Stimulated activated naive CD8-positive, alpha-beta T cell treated with anti-CD3 and anti-CD28 coated beads, Interleukin-15, Interleukin-2, amounts not matched to agents 100 ng/mL and 50 ng/mL, for 24 hours (primary cell): ENCODE measurements around the gene NAPEPLD.
"Not testable (repeated sequence)": the region's sequence is repeated elsewhere in the genome, so short reads cannot be mapped to it uniquely, and the experiment has no call there.

Source experiments
- H3K27ac Mint-ChIP-seq: one replicate; pipeline ENCODE4 v1.8.0; 2021; ENCODE audit warnings: mild to moderate bottlenecking, mixed read lengths
- H3K27me3 Mint-ChIP-seq: one replicate; pipeline ENCODE4 v1.8.0; 2021; ENCODE audit warnings: mixed read lengths
- H3K36me3 Mint-ChIP-seq: one replicate; pipeline ENCODE4 v1.8.0; 2021; ENCODE audit warnings: low read depth, mixed read lengths
- H3K4me1 Mint-ChIP-seq: one replicate; pipeline ENCODE4 v1.8.0; 2021; ENCODE audit warnings: low read depth, mixed read lengths
- H3K4me3 Mint-ChIP-seq: one replicate; pipeline ENCODE4 v1.8.0; 2021; ENCODE audit warnings: mild to moderate bottlenecking, mixed read lengths
- H3K9me3 Mint-ChIP-seq: one replicate; pipeline ENCODE4 v1.8.0; 2021; ENCODE audit warnings: mixed read lengths

The NAPEPLD gene

GRCh38 chr7:103101543-103101942, 47.4 kb downstream of the NAPEPLD start:
- peaks cover 43% of the 10 kb centered on the region for H3K36me3 Mint-ChIP-seq
- H3K9me3 Mint-ChIP-seq, result no peaks in the 10 kb centered on the region
- no peaks in the 10 kb centered on the region for H3K27me3 Mint-ChIP-seq
- H3K4me3 Mint-ChIP-seq, result no peak overlapping the region
- no peak overlapping the region for H3K27ac Mint-ChIP-seq
- H3K4me1 Mint-ChIP-seq, result no peaks in the 10 kb centered on the region

GRCh38 chr7:103100348-103100747, 48.6 kb downstream of the NAPEPLD start:
- H3K36me3 Mint-ChIP-seq, result peaks cover 53% of the 10 kb centered on the region
- no peaks in the 10 kb centered on the region for H3K27me3 Mint-ChIP-seq
- H3K4me1 Mint-ChIP-seq, result no peaks in the 10 kb centered on the region
- no peaks in the 10 kb centered on the region for H3K9me3 Mint-ChIP-seq
- no peak overlapping the region for H3K27ac Mint-ChIP-seq
- H3K4me3 Mint-ChIP-seq, result no peak overlapping the region

DNA sequence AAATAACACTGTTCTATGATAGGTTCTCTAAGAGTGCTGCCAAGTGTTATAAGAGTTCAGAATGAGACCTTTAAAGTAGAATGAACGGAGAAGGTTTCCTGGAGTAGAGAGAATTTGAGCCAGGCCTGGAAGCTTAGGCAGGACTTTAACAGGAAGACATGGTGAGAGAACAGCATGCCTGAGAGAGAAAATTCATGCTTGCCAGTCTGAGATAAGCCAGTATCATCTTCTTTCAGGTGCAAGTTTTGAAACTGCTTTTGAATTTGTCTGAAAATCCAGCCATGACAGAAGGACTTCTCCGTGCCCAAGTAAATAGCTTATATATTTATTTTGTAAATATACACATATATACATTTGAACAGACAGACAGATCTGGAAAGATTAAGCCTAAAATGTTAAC, 51.9 kb downstream of the NAPEPLD start:
- no peak overlapping the region for H3K4me3 Mint-ChIP-seq
- H3K4me1 Mint-ChIP-seq, result no peaks in the 10 kb centered on the region
- no peaks in the 10 kb centered on the region for H3K9me3 Mint-ChIP-seq
- H3K36me3 Mint-ChIP-seq, result peaks cover 57% of the 10 kb centered on the region
- H3K27ac Mint-ChIP-seq, result no peak overlapping the region
- no peaks in the 10 kb centered on the region for H3K27me3 Mint-ChIP-seq

DNA sequence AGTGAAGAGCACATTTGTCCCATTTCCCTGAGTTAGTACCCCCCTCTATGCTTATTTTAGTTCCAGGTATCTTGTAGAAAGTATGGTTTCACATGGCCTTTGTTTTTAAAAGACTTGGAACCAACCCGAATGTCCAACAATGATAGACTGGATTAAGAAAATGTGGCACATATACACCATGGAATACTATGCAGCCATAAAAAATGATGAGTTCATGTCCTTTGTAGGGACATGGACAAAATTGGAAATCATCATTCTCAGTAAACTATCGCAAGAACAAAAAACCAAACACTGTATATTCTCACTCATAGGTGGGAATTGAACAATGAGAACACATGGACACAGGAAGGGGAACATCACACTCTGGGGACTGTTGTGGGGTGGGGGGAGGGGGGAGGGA, 53.3 kb downstream of the NAPEPLD start:
- not testable (repeated sequence) for H3K4me1 Mint-ChIP-seq, H3K9me3 Mint-ChIP-seq, H3K27ac Mint-ChIP-seq, H3K27me3 Mint-ChIP-seq, H3K4me3 Mint-ChIP-seq
- H3K36me3 Mint-ChIP-seq, result peaks cover 62% of the 10 kb centered on the region

DNA sequence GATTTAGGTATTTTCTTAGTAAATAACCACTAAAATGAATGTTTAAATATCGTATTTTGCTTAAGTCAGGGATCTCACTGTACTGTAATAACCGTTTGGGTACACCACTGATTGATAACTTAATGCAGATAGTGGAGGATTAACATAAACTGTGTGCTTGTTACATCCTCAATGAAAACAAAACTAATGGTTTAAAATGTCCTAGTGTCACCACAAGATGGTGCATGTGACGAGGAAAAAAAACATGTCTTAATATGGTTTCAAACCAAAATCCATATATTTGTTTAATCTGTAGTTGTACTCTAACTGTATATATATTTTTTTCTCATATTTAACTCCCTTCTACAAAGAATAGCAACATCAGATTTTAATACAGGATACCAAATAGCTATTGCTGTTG, 54.8 kb downstream of the NAPEPLD start:
- no peaks in the 10 kb centered on the region for H3K27me3 Mint-ChIP-seq
- no peak overlapping the region for H3K27ac Mint-ChIP-seq
- peaks cover 67% of the 10 kb centered on the region for H3K36me3 Mint-ChIP-seq
- H3K4me1 Mint-ChIP-seq, result no peaks in the 10 kb centered on the region
- no peaks in the 10 kb centered on the region for H3K9me3 Mint-ChIP-seq
- H3K4me3 Mint-ChIP-seq, result no peak overlapping the region

GRCh38 chr7:103093429-103093828, 55.5 kb downstream of the NAPEPLD start:
- H3K36me3 Mint-ChIP-seq, result peaks cover 74% of the 10 kb centered on the region
- no peaks in the 10 kb centered on the region for H3K27me3 Mint-ChIP-seq
- H3K4me3 Mint-ChIP-seq, result no peak overlapping the region
- H3K9me3 Mint-ChIP-seq, result no peaks in the 10 kb centered on the region
- H3K27ac Mint-ChIP-seq, result no peak overlapping the region
- H3K4me1 Mint-ChIP-seq, result no peaks in the 10 kb centered on the region

DNA sequence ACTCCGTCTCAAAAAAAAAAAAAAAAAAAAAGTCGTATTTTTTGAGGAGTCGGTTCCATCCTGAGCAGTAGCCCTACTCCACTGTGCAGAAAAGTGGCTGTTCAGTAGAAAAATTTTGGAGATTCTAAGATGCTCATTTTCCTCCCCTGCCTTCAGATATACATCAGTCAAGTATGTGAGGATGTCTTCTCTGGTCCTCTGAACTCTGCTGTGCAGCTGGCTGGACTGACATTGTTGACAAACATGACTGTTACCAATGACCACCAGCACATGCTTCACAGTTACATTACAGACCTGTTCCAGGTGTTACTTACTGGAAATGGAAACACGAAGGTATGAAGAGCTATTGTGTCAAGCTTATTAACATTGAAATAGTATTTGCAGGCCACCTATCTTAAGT, 56.6 kb downstream of the NAPEPLD start:
- not testable (repeated sequence) for H3K9me3 Mint-ChIP-seq, H3K4me1 Mint-ChIP-seq, H3K4me3 Mint-ChIP-seq, H3K27ac Mint-ChIP-seq, H3K27me3 Mint-ChIP-seq
- peaks cover 74% of the 10 kb centered on the region for H3K36me3 Mint-ChIP-seq

- no peak overlapping the region for H3K27ac Mint-ChIP-seq
- H3K36me3 Mint-ChIP-seq, result peaks cover 47% of the 10 kb centered on the region
- peaks cover 20% of the 10 kb centered on the region for H3K4me1 Mint-ChIP-seq
- H3K4me3 Mint-ChIP-seq, result no peak overlapping the region
- no peaks in the 10 kb centered on the region for H3K9me3 Mint-ChIP-seq
- no peaks in the 10 kb centered on the region for H3K27me3 Mint-ChIP-seq
Observed at GRCh38 chr7:103083210-103083609, 65.7 kb downstream of the NAPEPLD start.

DNA sequence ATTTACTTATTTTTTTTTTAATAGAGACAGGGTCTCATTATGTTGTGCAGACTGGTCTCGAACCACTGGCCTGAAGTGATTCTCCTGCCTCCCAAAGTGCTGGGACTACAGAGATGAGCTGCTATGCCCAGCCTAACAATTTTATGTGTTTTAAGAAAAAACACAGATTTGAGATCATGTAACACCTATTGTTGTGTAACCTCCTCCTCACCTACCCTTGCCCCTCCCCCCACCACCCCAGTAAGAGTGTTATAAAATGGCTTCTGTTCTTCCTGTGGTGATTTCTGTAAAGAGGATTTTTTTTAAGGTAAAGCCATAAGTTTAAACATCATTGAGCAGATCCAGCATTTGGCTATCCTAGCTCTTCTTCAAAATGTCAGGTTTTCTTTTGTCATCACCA, 66.4 kb downstream of the NAPEPLD start:
- no peak overlapping the region for H3K4me3 Mint-ChIP-seq
- peaks cover 27% of the 10 kb centered on the region for H3K4me1 Mint-ChIP-seq
- no peaks in the 10 kb centered on the region for H3K9me3 Mint-ChIP-seq
- peaks cover 50% of the 10 kb centered on the region for H3K36me3 Mint-ChIP-seq
- H3K27ac Mint-ChIP-seq, result no peak overlapping the region
- H3K27me3 Mint-ChIP-seq, result no peaks in the 10 kb centered on the region

DNA sequence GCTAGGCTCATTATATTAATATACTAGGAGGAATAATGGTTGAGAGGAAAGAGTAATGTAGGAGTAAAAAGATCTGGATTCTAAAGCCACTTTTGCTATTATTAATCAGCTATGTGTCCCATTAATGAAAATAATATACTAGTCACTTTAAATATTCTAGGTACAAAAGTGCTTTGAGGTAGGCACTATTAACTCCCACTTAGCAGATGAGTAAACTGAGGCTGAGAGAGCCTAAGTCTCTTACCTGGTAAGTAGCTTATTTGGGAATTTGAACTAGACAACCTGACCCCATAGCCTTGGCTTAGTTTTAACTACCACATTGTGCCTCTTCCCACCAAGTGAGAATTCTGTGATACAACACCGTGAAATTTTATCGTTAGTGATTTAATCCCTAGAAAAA, 68.0 kb downstream of the NAPEPLD start:
- H3K27me3 Mint-ChIP-seq, result no peaks in the 10 kb centered on the region

GRCh38 chr7:103079836-103080235, 69.1 kb downstream of the NAPEPLD start:
- no peaks in the 10 kb centered on the region for H3K9me3 Mint-ChIP-seq
- no peaks in the 10 kb centered on the region for H3K27me3 Mint-ChIP-seq
- H3K4me3 Mint-ChIP-seq, result no peak overlapping the region
- H3K36me3 Mint-ChIP-seq, result peaks cover 43% of the 10 kb centered on the region
- peaks cover 47% of the 10 kb centered on the region for H3K4me1 Mint-ChIP-seq
- no peak overlapping the region for H3K27ac Mint-ChIP-seq

More for the DNA sequence above, 68.0 kb downstream of the NAPEPLD start:
- Mint-ChIP-seq H3K4me3 (no peak overlapping the region), H3K9me3 (no peaks in the 10 kb centered on the region), H3K4me1 (peaks cover 42% of the 10 kb centered on the region), H3K36me3 (peaks cover 43% of the 10 kb centered on the region), H3K27ac (no peak overlapping the region)

DNA sequence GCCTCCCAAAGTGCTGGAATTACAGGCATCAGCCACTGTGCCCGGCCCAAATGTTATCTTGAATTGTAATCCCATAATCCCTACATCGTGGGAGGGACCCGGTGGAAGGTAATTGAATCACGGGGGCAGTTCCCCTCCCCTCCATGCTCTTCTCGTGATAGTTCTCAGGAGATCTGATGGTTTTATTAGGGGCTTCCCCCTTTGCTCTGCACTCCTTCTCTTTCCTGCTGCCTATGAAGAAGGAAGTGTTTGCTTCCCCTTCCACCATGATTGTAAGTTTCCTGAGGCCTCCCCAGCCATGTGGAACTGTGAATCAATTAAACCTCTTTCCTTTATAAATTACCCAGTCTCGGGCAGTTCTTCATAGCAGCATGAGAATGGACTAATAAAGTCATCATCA, 70.7 kb downstream of the NAPEPLD start:
- H3K4me3 Mint-ChIP-seq, H3K9me3 Mint-ChIP-seq, H3K27me3 Mint-ChIP-seq, H3K27ac Mint-ChIP-seq: not testable (repeated sequence)
- H3K36me3 Mint-ChIP-seq, result peaks cover 35% of the 10 kb centered on the region
- H3K4me1 Mint-ChIP-seq, result peaks cover 58% of the 10 kb centered on the region

GRCh38 chr7:103077318-103077717, 71.6 kb downstream of the NAPEPLD start:
- H3K36me3 Mint-ChIP-seq, result peaks cover 30% of the 10 kb centered on the region
- no peaks in the 10 kb centered on the region for H3K9me3 Mint-ChIP-seq
- H3K27me3 Mint-ChIP-seq, result no peaks in the 10 kb centered on the region
- H3K4me1 Mint-ChIP-seq, result peaks cover 57% of the 10 kb centered on the region
- no peak overlapping the region for H3K4me3 Mint-ChIP-seq
- no peak overlapping the region for H3K27ac Mint-ChIP-seq

DNA sequence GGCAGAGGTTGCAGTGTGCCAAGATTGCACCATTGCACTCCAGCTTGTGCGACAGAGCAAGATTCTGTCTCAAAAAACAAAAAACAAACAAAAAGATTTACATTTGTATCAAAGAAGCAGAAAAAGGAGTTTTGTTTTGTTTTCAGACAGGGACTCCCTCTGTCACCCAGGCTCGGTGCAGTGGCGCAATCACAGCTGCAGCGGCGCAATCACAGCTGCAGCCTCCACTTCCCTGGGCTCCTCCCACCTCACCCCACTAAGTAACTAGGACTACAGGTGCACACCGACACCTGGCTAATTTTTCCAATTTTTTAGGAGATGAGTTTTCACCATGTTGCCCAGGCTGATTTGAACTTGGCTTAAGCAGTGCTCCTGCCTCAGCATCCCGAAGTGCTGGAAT, 72.1 kb downstream of the NAPEPLD start:
- Mint-ChIP-seq H3K4me1 (peaks cover 53% of the 10 kb centered on the region), H3K36me3 (peaks cover 30% of the 10 kb centered on the region), H3K9me3 (no peaks in the 10 kb centered on the region), H3K27me3 (no peaks in the 10 kb centered on the region), H3K4me3 (peak overlapping the region; percentile 95), H3K27ac (no peak overlapping the region)

DNA sequence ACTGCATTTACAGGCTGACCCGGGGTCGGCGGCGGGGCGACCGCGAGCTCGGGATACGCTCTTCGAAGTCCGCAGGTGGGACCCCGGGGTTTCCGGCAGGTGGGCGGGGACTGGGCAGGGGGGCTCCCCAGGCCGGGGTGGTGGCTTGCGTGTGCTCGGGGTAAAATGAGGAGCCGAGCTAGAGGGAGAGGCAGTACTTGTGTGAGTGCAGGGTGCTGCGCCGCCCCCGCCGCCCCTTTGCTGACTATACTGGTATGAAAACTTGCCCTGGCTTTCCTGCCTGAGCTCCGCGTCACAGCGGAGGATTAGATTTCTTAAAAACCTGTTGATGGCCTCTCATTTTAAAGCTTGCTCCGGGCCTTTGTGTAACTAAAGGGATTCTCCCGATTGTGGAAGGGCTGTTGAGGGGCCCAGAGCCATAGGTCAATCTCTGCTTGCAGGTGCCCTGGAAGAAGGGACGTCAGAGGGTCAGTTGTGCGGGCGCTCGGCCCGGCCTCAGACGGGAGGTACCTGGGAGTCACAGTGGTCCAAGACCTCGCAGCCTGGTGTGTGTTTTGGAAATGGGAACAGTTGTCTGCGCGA, 73.5 kb downstream of the NAPEPLD start:
- Mint-ChIP-seq H3K36me3 (peaks cover 30% of the 10 kb centered on the region), H3K27me3 (no peaks in the 10 kb centered on the region), H3K9me3 (no peaks in the 10 kb centered on the region), H3K4me3 (peak overlapping the region; percentile 95), H3K4me1 (peaks cover 53% of the 10 kb centered on the region), H3K27ac (peak overlapping the region; percentile 91)

- peaks cover 26% of the 10 kb centered on the region for H3K36me3 Mint-ChIP-seq
- H3K27me3 Mint-ChIP-seq, result no peaks in the 10 kb centered on the region
- peak within 1 kb of the TSS; percentile 91 for H3K27ac Mint-ChIP-seq
- peaks cover 50% of the 10 kb centered on the region for H3K4me1 Mint-ChIP-seq
- H3K9me3 Mint-ChIP-seq, result no peaks in the 10 kb centered on the region
- peak within 1 kb of the TSS; percentile 95 for H3K4me3 Mint-ChIP-seq
Observed at GRCh38 chr7:103074519-103075336, 74.2 kb downstream of the NAPEPLD start, which contains the start of the genes ARMC10 and FBXL13. Gene ARMC10 (plus strand): TSS chr7:103075140. CDS start chr7:103075273, 133 bp downstream. Gene FBXL13 (minus strand): TSS chr7:103074796.
